ENCODE measurements around the gene CLSTN1.

GRCh38 chr1:9755441-9755995, 68.2 kb downstream of the CLSTN1 start:
- no peak for TF ChIP-seq USF2 (CRISPR knock-in tag; IDR thresholded peaks at IDR 0.05)
- TF ChIP-seq CTCF (IDR thresholded peaks at IDR 0.05) = no peak
- no peak for TF ChIP-seq HMGXB4 (CRISPR knock-in tag; IDR thresholded peaks at IDR 0.05)
- no peak for TF ChIP-seq ZNF232 (CRISPR knock-in tag; IDR thresholded peaks at IDR 0.05)
- TF ChIP-seq GTF2I (CRISPR knock-in tag; conservative IDR thresholded peaks at IDR 0.05) = no peak
- no peak for TF ChIP-seq ZNF671 (CRISPR knock-in tag; IDR thresholded peaks at IDR 0.05)
- TF ChIP-seq NR1H2 (CRISPR knock-in tag; IDR thresholded peaks at IDR 0.05) = no peak
